HL-60/S4 (cell line): ENCODE results near the gene COX7B2.

Source experiments
- in situ Hi-C: fragments of 300-500 bp; cut with MboI; formaldehyde crosslinking; loops from 2 replicates; pipeline ENCODE4 v1.14.3; 2022; ENCODE audit warnings: low sequenced_read_pairs

Gene COX7B2

GRCh38 chr4:46909078-46909477 lies at the start of gene COX7B2:
COX7B2 (minus strand) TSS chr4:46909245; CDS start chr4:46735192, 174,053 bp downstream.
- in situ Hi-C loops = no loop called here

GRCh38 chr4:46956451-46956850 lies 47.4 kb upstream of the COX7B2 start:
- in situ Hi-C loops = no loop called here

- in situ Hi-C loops = no loop called here
Observed at GRCh38 chr4:46955601-46956000, 46.6 kb upstream of the COX7B2 start.

GRCh38 chr4:46954643-46955042 lies 45.6 kb upstream of the COX7B2 start:
- in situ Hi-C loops = no loop called here

GRCh38 chr4:46953564-46953963 lies 44.5 kb upstream of the COX7B2 start:
- in situ Hi-C loops = no loop called here

- in situ Hi-C loops = no loop called here
Observed at GRCh38 chr4:46952451-46952850, 43.4 kb upstream of the COX7B2 start.

GRCh38 chr4:46950826-46951225 lies 41.8 kb upstream of the COX7B2 start:
- in situ Hi-C loops = no loop called here

GRCh38 chr4:46949822-46950221 lies 40.8 kb upstream of the COX7B2 start:
- in situ Hi-C loops = loop anchor here (25.0 kb wide), 1 partner anchor 162 kb away; no protein-coding TSS in a partner anchor

GRCh38 chr4:46947541-46947940 lies 38.5 kb upstream of the COX7B2 start:
- in situ Hi-C loops = loop anchor here (25.0 kb wide), 1 partner anchor 165 kb away; no protein-coding TSS in a partner anchor

GRCh38 chr4:46946919-46947536 lies 38.0 kb upstream of the COX7B2 start:
- in situ Hi-C loops = loop anchor here (25.0 kb wide), 1 partner anchor 165 kb away; no protein-coding TSS in a partner anchor

GRCh38 chr4:46945062-46945461 lies 36.0 kb upstream of the COX7B2 start:
- in situ Hi-C loops = loop anchor here (25.0 kb wide), 1 partner anchor 167 kb away; no protein-coding TSS in a partner anchor

- in situ Hi-C loops = loop anchor here (25.0 kb wide), 1 partner anchor 168 kb away; no protein-coding TSS in a partner anchor
Observed at GRCh38 chr4:46944345-46944744, 35.3 kb upstream of the COX7B2 start.

GRCh38 chr4:46937493-46937892 lies 28.4 kb upstream of the COX7B2 start:
- in situ Hi-C loops = loop anchor here (10.0 to 25.0 kb wide), 2 partner anchors 175 to 447 kb away; no protein-coding TSS in a partner anchor

GRCh38 chr4:46934726-46935125 lies 25.7 kb upstream of the COX7B2 start:
- in situ Hi-C loops = loop anchor here (10.0 to 25.0 kb wide), 2 partner anchors 178 to 450 kb away; no protein-coding TSS in a partner anchor

GRCh38 chr4:46933686-46934085 lies 24.6 kb upstream of the COX7B2 start:
- in situ Hi-C loops = loop anchor here (10.0 to 25.0 kb wide), 2 partner anchors 179 to 451 kb away; no protein-coding TSS in a partner anchor

- in situ Hi-C loops = loop anchor here (10.0 to 25.0 kb wide), 2 partner anchors 180 to 453 kb away; no protein-coding TSS in a partner anchor
Observed at GRCh38 chr4:46931981-46932380, 22.9 kb upstream of the COX7B2 start.

- in situ Hi-C loops = loop anchor here (10.0 to 25.0 kb wide), 2 partner anchors 181 to 454 kb away; no protein-coding TSS in a partner anchor
Observed at GRCh38 chr4:46930891-46931290, 21.8 kb upstream of the COX7B2 start.

- in situ Hi-C loops = loop anchor here (25.0 kb wide), 1 partner anchor 185 kb away; no protein-coding TSS in a partner anchor
Observed at GRCh38 chr4:46927201-46927600, 18.2 kb upstream of the COX7B2 start.

- in situ Hi-C loops = loop anchor here (25.0 kb wide), 1 partner anchor 187 kb away; no protein-coding TSS in a partner anchor
Observed at GRCh38 chr4:46924789-46925529, 15.9 kb upstream of the COX7B2 start.

GRCh38 chr4:46922205-46922604 lies 13.2 kb upstream of the COX7B2 start:
- in situ Hi-C loops = no loop called here

GRCh38 chr4:46908148-46908547 lies 897 bp downstream of the COX7B2 start:
- in situ Hi-C loops = no loop called here
